Measurements from ENCODE around the gene TMEM80. TPM values are rescaled to one million over a fixed set of nuclear protein-coding genes. Genes with fewer than 3 reads are reported as not detected.

TMEM80 gene
- total and polyA plus RNA-seq, 2 of the 8 experiments (the other 6 are each of a cell fraction or from before 2014, with no cell fraction given): 8.0 to 16.3 TPM

DNA sequence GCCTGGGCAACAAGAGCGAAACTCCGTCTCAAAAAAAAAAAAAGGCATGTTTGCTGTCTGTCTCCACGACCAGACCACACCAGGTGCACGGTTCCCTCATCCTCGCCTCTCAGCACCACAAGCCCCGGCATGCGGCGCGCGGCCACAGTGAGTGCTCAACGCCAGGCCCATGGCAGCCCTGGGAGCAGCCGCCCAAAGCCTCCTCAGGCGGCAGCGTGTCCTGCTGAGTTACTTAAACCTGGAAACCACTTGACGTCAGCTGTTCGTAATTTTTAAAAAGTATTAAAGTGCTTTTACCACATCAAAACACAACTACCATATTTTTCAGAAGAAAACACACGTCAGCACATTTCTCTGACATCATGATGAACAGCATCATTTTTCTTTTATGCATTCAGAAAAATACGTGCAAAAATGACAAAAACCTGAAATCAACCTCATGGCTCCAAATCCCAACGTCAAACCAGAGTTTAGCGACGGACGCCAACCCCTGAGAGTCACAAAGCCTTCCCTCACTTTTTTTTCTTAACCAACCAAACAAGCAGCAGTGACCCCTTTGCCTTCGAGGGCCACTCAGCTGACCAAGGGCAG lies 2.7 kb upstream of the TMEM80 start:
- H3K27me3 ChIP-seq (replicated peaks in 1 of 4; ENCODE audit: control insufficient read depth in 3 of 4, extremely low read depth in 1 of 4, insufficient read depth in 3 of 4, low read length in 3 of 4): no peaks in the 10 kb centered on the region
- ChIA-PET POLR2A (ENCODE audit: partially characterized antibody) (interaction anchor here (0.8 to 2.0 kb wide), 10 partner anchors 12 to 83 kb away, joined by 3 to 7 read pairs (median 3); partner anchors contain the start of gene TALDO1), CTCF (ENCODE audit: partially characterized antibody) (interaction anchor here (0.7 to 2.1 kb wide), 10 partner anchors 11 to 120 kb away, joined by 3 to 10 read pairs (median 3); no protein-coding TSS in a partner anchor)
- peaks cover 0 to 2% of the 10 kb centered on the region in 2 experiments; a peak in 1 of 4 replicates for H3K9me3 ChIP-seq (ENCODE audit: insufficient read depth in 2 of 2, low read depth in 1 of 2, low read length in 1 of 2)
- no peak overlapping the region for H2AFZ ChIP-seq (ENCODE audit: low read length)
- no peak overlapping the region for H3K23ac ChIP-seq (ENCODE audit: insufficient read length)
- H4K91ac ChIP-seq (replicated peaks; ENCODE audit: insufficient read length, low read length): no peak overlapping the region
- H2BK15ac ChIP-seq (ENCODE audit: low read length): no peak overlapping the region
- H2BK12ac ChIP-seq (ENCODE audit: low read depth, low read length): 0 out of 2 replicates have a peak overlapping the region, but pooled peaks have one; percentile 27
- peaks cover 5 to 33% of the 10 kb centered on the region in 2 experiments; a peak in 3 of 4 replicates for H3K79me2 ChIP-seq (ENCODE audit: control insufficient read depth in 1 of 2, insufficient read depth in 2 of 2, low read length in 2 of 2)
- peak overlapping the region in 1 of 4 experiments; percentile 92; a peak in 1 of 8 replicates for H3K4me3 ChIP-seq (ENCODE audit: extremely low read depth in 1 of 4, insufficient read depth in 2 of 4, low read depth in 3 of 4, low read length in 4 of 4)
- no peak overlapping the region for H2BK120ac ChIP-seq (replicated peaks; ENCODE audit: low read depth, low read length)
- no peak overlapping the region for H4K5ac ChIP-seq (ENCODE audit: insufficient read length, low read depth, low read length)
- H3K27ac ChIP-seq (ENCODE audit: low read depth, low read length): no peak overlapping the region
- peaks cover 10 to 12% of the 10 kb centered on the region in 2 experiments for H4K20me1 ChIP-seq (replicated peaks in 1 of 2; ENCODE audit: control insufficient read depth in 1 of 2, insufficient read depth in 2 of 2, low read length in 2 of 2)
- H3K14ac ChIP-seq (ENCODE audit: insufficient read length): no peak overlapping the region
- H4K8ac ChIP-seq (ENCODE audit: extremely low read depth, insufficient read depth, low read length): no peak overlapping the region; the same call in 1 of the 2 replicates
- H3K4me2 ChIP-seq (ENCODE audit: insufficient read depth in 1 of 2, low read depth in 2 of 2, low read length in 2 of 2): peak overlapping the region; percentile 33 to 48; a peak in 1 of 4 replicates
- no peak for DNase-seq (ENCODE audit: low read depth in 1 of 2, low spot score in 2 of 2)
- no peak overlapping the region for H3K56ac ChIP-seq (replicated peaks; ENCODE audit: insufficient read length, low read depth, low read length)
- H3K18ac ChIP-seq (ENCODE audit: extremely low read depth, low read length): no peak overlapping the region
- H3K9ac ChIP-seq (replicated peaks in 1 of 4; ENCODE audit: extremely low read depth in 1 of 4, low read depth in 3 of 4, low read length in 3 of 4): no peak overlapping the region
- H3K23me2 ChIP-seq (ENCODE audit: low read depth, low read length): peaks cover 7% of the 10 kb centered on the region; the same call in 1 of the 2 replicates
- H2AK5ac ChIP-seq (ENCODE audit: low read depth, low read length): 0 out of 2 replicates have a peak overlapping the region, but pooled peaks have one; percentile 39
- H2BK20ac ChIP-seq (ENCODE audit: low read length): no peak overlapping the region
- FAIRE-seq: no peak
- peaks cover 0 to 26% (median 6%) of the 10 kb centered on the region in 4 experiments; a peak in 6 of 7 replicates for H3K4me1 ChIP-seq (replicated peaks in 1 of 4; ENCODE audit: control insufficient read depth in 3 of 4, insufficient read depth in 4 of 4, low read length in 3 of 4)
- no peak for TF ChIP-seq TAF1 (IDR thresholded peaks at IDR 0.05; ENCODE audit: low read depth, low read length)
- TF ChIP-seq, protein P1, sequence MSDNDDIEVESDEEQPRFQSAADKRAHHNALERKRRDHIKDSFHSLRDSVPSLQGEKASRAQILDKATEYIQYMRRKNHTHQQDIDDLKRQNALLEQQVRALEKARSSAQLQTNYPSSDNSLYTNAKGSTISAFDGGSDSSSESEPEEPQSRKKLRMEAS (IDR thresholded peaks at IDR 0.05): peak; percentile 62
- TF ChIP-seq, protein P2, sequence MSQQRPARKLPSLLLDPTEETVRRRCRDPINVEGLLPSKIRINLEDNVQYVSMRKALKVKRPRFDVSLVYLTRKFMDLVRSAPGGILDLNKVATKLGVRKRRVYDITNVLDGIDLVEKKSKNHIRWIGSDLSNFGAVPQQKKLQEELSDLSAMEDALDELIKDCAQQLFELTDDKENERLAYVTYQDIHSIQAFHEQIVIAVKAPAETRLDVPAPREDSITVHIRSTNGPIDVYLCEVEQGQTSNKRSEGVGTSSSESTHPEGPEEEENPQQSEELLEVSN (IDR thresholded peaks at IDR 0.05): peak; percentile 60
- H3K79me1 ChIP-seq (ENCODE audit: low read depth, low read length): peaks cover 12% of the 10 kb centered on the region; the same call in 1 of the 2 replicates
- no peak overlapping the region for H2BK5ac ChIP-seq (ENCODE audit: low read depth, low read length)
- WGBS, 2 experiments (ENCODE audit: extremely low coverage in 1 of 2, insufficient coverage in 1 of 2, insufficient read length in 1 of 2, insufficient replicate concordance in 2 of 2, low coverage in 1 of 2, low lambda C conversion rate in 2 of 2, missing lambda C conversion rate in 1 of 2): 89% methylated on average over 21 of the region's 23 CpGs; no CpG with 5 or more reads in 1 of the 2 experiments
- H3K4ac ChIP-seq (replicated peaks; ENCODE audit: insufficient read length, low read depth, low read length): no peak overlapping the region
- peaks cover 2 to 18% (median 6%) of the 10 kb centered on the region in 4 experiments; a peak in 6 of 8 replicates for H3K36me3 ChIP-seq (ENCODE audit: control insufficient read depth in 2 of 4, insufficient read depth in 4 of 4, low read length in 3 of 4)
